ENCODE results near the gene SEC24C. TPM values are rescaled to one million over a fixed set of nuclear protein-coding genes. Genes with fewer than 3 reads are reported as not detected.
A peak's percentile ranks its signal among the peaks of the same experiment; 100 is the strongest.

SEC24C gene
- total RNA-seq, 5 donors from 2014 or later (not counting 1 experiment from before 2014, with no cell fraction given), result 77.7 to 107 (median 92.2) TPM

- no peaks in the 10 kb centered on the region for H3K9me3 ChIP-seq
- peaks cover 36% of the 10 kb centered on the region for H3K36me3 Mint-ChIP-seq
- H3K36me3 ChIP-seq (ENCODE audit: control insufficient read depth in 2 of 2, extremely low read depth in 1 of 2, insufficient read depth in 1 of 2, low read length in 1 of 2), result peaks cover 6 to 60% of the 10 kb centered on the region in 2 donors
- peak; percentile 72 to 75 (median 74) for ATAC-seq (replicated peaks in 1 of 4)
- peak overlapping the region; percentile 74 to 92 for H3K4me3 ChIP-seq (ENCODE audit: control insufficient read depth in 1 of 2, extremely low read depth in 1 of 2, low read length in 1 of 2)
- under 1% methylated on average over 100 of the region's 101 CpGs for WGBS (ENCODE audit: insufficient coverage)
- H3K4me1 ChIP-seq (ENCODE audit: control insufficient read depth in 1 of 2, extremely low read depth in 1 of 2, insufficient read depth in 2 of 2, low read length in 2 of 2), result peaks cover 25 to 56% of the 10 kb centered on the region in 2 experiments
- CTCF ChIA-PET, result interaction anchor here in 1 of 2 donors (0.6 to 4.1 kb wide), 5 partner anchors 10 to 107 kb away, joined by 4 to 35 read pairs (median 6); partner anchors contain the start of gene CHCHD1
- H3K27me3 ChIP-seq (replicated peaks in 1 of 2; ENCODE audit: control insufficient read depth in 2 of 2, extremely low read depth in 1 of 2, insufficient read depth in 2 of 2, low read length in 1 of 2), result no peaks in the 10 kb centered on the region
- H3K4me3 Mint-ChIP-seq, result peak overlapping the region; percentile 93 to 97 (median 94)
- H3K9me3 Mint-ChIP-seq, result no peaks in the 10 kb centered on the region
- DNase-seq, result peak; percentile 64 to 92 (median 74)
- POLR2A ChIA-PET, result interaction anchor here (0.7 to 3.4 kb wide), 5 partner anchors 10 to 29 kb away, joined by 3 to 15 read pairs (median 3); partner anchors contain the start of genes CHCHD1 (in 1 of the 2), SEC24C (in 1 of the 2) and ZSWIM8 (in 1 of the 2)
- H3K27ac Mint-ChIP-seq, result peak overlapping the region; percentile 94 to 95
- no peaks in the 10 kb centered on the region for H3K27me3 Mint-ChIP-seq
- H3K4me1 Mint-ChIP-seq, result peaks cover 57 to 67% (median 65%) of the 10 kb centered on the region in 3 donors
- peak overlapping the region; percentile 84 for H3K27ac ChIP-seq (ENCODE audit: low read length)
Measured at GRCh38 chr10:73772281-73773151, 28.3 kb downstream of the SEC24C start.

GRCh38 chr10:73773152-73773879, 29.1 kb downstream of the SEC24C start:
- peak overlapping the region; percentile 84 for H3K27ac ChIP-seq (ENCODE audit: low read length)
- CTCF ChIA-PET, result interaction anchor here in 1 of 2 donors (0.9 to 4.1 kb wide), 7 partner anchors 9 to 167 kb away, joined by 3 to 35 read pairs (median 5); partner anchors contain the start of gene CHCHD1
- H3K36me3 ChIP-seq (ENCODE audit: control insufficient read depth in 2 of 2, extremely low read depth in 1 of 2, insufficient read depth in 1 of 2, low read length in 1 of 2), result peaks cover 6 to 56% of the 10 kb centered on the region in 2 donors
- peak overlapping the region; percentile 94 to 95 for H3K27ac Mint-ChIP-seq
- H3K9me3 ChIP-seq, result no peaks in the 10 kb centered on the region
- H3K4me3 ChIP-seq (ENCODE audit: control insufficient read depth in 1 of 2, extremely low read depth in 1 of 2, low read length in 1 of 2), result peak overlapping the region; percentile 74 to 92
- ATAC-seq (replicated peaks in 1 of 4), result peak in 3 of 4 experiments; percentile 4 to 6 (median 5)
- peaks cover 57 to 66% (median 65%) of the 10 kb centered on the region in 3 donors for H3K4me1 Mint-ChIP-seq
- H3K36me3 Mint-ChIP-seq, result peaks cover 33% of the 10 kb centered on the region
- H3K27me3 ChIP-seq (replicated peaks in 1 of 2; ENCODE audit: control insufficient read depth in 2 of 2, extremely low read depth in 1 of 2, insufficient read depth in 2 of 2, low read length in 1 of 2), result no peaks in the 10 kb centered on the region
- peak overlapping the region; percentile 93 to 97 (median 94) for H3K4me3 Mint-ChIP-seq
- peaks cover 25 to 61% of the 10 kb centered on the region in 2 experiments for H3K4me1 ChIP-seq (ENCODE audit: control insufficient read depth in 1 of 2, extremely low read depth in 1 of 2, insufficient read depth in 2 of 2, low read length in 2 of 2)
- POLR2A ChIA-PET, result interaction anchor here (0.7 to 3.4 kb wide), 4 partner anchors 9 to 30 kb away, joined by 3 to 15 read pairs (median 8); partner anchors contain the start of genes CHCHD1 (in 1 of the 2) and SEC24C (in 1 of the 2)
- no peaks in the 10 kb centered on the region for H3K9me3 Mint-ChIP-seq
- no peaks in the 10 kb centered on the region for H3K27me3 Mint-ChIP-seq
- WGBS (ENCODE audit: insufficient coverage), result 10% methylated on average over 19 of the region's 29 CpGs
- peak in 4 of 35 experiments; percentile 16 to 39 (median 23) for DNase-seq

GRCh38 chr10:73774637-73775036, 30.5 kb downstream of the SEC24C start:
- Histone ChIP-seq H3K4me1 (ENCODE audit: control insufficient read depth in 1 of 2, extremely low read depth in 1 of 2, insufficient read depth in 2 of 2, low read length in 2 of 2) (peaks cover 18 to 50% of the 10 kb centered on the region in 2 experiments), H3K27me3 (replicated peaks in 1 of 2; ENCODE audit: control insufficient read depth in 2 of 2, extremely low read depth in 1 of 2, insufficient read depth in 2 of 2, low read length in 1 of 2) (no peaks in the 10 kb centered on the region), H3K4me3 (ENCODE audit: control insufficient read depth in 1 of 2, extremely low read depth in 1 of 2, low read length in 1 of 2) (peak overlapping the region in 1 of 2 donors; percentile 74), H3K36me3 (ENCODE audit: control insufficient read depth in 2 of 2, extremely low read depth in 1 of 2, insufficient read depth in 1 of 2, low read length in 1 of 2) (peaks cover 6 to 52% of the 10 kb centered on the region in 2 donors), H3K27ac (ENCODE audit: low read length) (no peak overlapping the region), H3K9me3 (no peaks in the 10 kb centered on the region)
- 17% methylated on average over 1 of the region's 5 CpGs for WGBS (ENCODE audit: insufficient coverage)
- no peaks in the 10 kb centered on the region for H3K9me3 Mint-ChIP-seq
- H3K36me3 Mint-ChIP-seq, result peaks cover 25% of the 10 kb centered on the region
- H3K27ac Mint-ChIP-seq, result peak overlapping the region; percentile 4 to 33
- peak overlapping the region; percentile 93 to 97 (median 94) for H3K4me3 Mint-ChIP-seq
- no peak for ATAC-seq (replicated peaks in 1 of 4)
- no peaks in the 10 kb centered on the region for H3K27me3 Mint-ChIP-seq
- POLR2A ChIA-PET, result no interaction called here
- H3K4me1 Mint-ChIP-seq, result peaks cover 46 to 55% (median 52%) of the 10 kb centered on the region in 3 donors
- CTCF ChIA-PET, result interaction anchor here (0.5 to 1.6 kb wide), 3 partner anchors 12 to 105 kb away, joined by 3 to 9 read pairs (median 4); no protein-coding TSS in a partner anchor
- DNase-seq, result peak in 14 of 35 experiments; percentile 18 to 64 (median 31)

- no peaks in the 10 kb centered on the region for H3K9me3 Mint-ChIP-seq
- H3K27ac ChIP-seq (ENCODE audit: low read length), result no peak overlapping the region
Measured at GRCh38 chr10:73779018-73779417, 34.8 kb downstream of the SEC24C start.

GRCh38 chr10:73779539-73780197, 35.5 kb downstream of the SEC24C start:
- no peak for DNase-seq
- Histone ChIP-seq H3K27ac (ENCODE audit: low read length) (no peak overlapping the region), H3K36me3 (ENCODE audit: control insufficient read depth in 2 of 2, extremely low read depth in 1 of 2, insufficient read depth in 1 of 2, low read length in 1 of 2) (peaks cover 0 to 38% of the 10 kb centered on the region in 2 donors), H3K27me3 (replicated peaks in 1 of 2; ENCODE audit: control insufficient read depth in 2 of 2, extremely low read depth in 1 of 2, insufficient read depth in 2 of 2, low read length in 1 of 2) (no peaks in the 10 kb centered on the region), H3K4me3 (ENCODE audit: control insufficient read depth in 1 of 2, extremely low read depth in 1 of 2, low read length in 1 of 2) (no peak overlapping the region), H3K9me3 (no peaks in the 10 kb centered on the region), H3K4me1 (ENCODE audit: control insufficient read depth in 1 of 2, extremely low read depth in 1 of 2, insufficient read depth in 2 of 2, low read length in 2 of 2) (peaks cover 28 to 53% of the 10 kb centered on the region in 2 experiments)
- Mint-ChIP-seq H3K9me3 (no peaks in the 10 kb centered on the region), H3K36me3 (peaks cover 13% of the 10 kb centered on the region), H3K27ac (peak overlapping the region; percentile 34 to 69), H3K4me1 (peaks cover 43 to 61% (median 56%) of the 10 kb centered on the region in 3 donors), H3K4me3 (peak overlapping the region; percentile 32 to 96 (median 43)), H3K27me3 (no peaks in the 10 kb centered on the region)
- no peak for ATAC-seq (replicated peaks in 1 of 4)
- CTCF ChIA-PET, result interaction anchor here (0.7 to 1.0 kb wide), 5 partner anchors 10 to 387 kb away, joined by 3 to 7 read pairs (median 4); no protein-coding TSS in a partner anchor
- POLR2A ChIA-PET, result interaction anchor here in 1 of 2 donors (0.6 kb wide), 1 partner anchor 20 kb away, joined by 3 read pairs; no protein-coding TSS in a partner anchor
- 63% methylated on average over 1 of the region's 3 CpGs for WGBS (ENCODE audit: insufficient coverage)

More at GRCh38 chr10:73779018-73779417, 34.8 kb downstream of the SEC24C start:
- CTCF ChIA-PET, result interaction anchor here (0.7 kb wide), 2 partner anchors 10 to 307 kb away, joined by 6 to 7 read pairs; no protein-coding TSS in a partner anchor
- Mint-ChIP-seq H3K4me1 (peaks cover 50 to 64% (median 62%) of the 10 kb centered on the region in 3 donors), H3K4me3 (no peak overlapping the region), H3K27me3 (no peaks in the 10 kb centered on the region), H3K36me3 (peaks cover 16% of the 10 kb centered on the region), H3K27ac (no peak overlapping the region)
- Histone ChIP-seq H3K27me3 (replicated peaks in 1 of 2; ENCODE audit: control insufficient read depth in 2 of 2, extremely low read depth in 1 of 2, insufficient read depth in 2 of 2, low read length in 1 of 2) (no peaks in the 10 kb centered on the region), H3K4me1 (ENCODE audit: control insufficient read depth in 1 of 2, extremely low read depth in 1 of 2, insufficient read depth in 2 of 2, low read length in 2 of 2) (peaks cover 33 to 60% of the 10 kb centered on the region in 2 experiments), H3K9me3 (no peaks in the 10 kb centered on the region), H3K4me3 (ENCODE audit: control insufficient read depth in 1 of 2, extremely low read depth in 1 of 2, low read length in 1 of 2) (no peak overlapping the region), H3K36me3 (ENCODE audit: control insufficient read depth in 2 of 2, extremely low read depth in 1 of 2, insufficient read depth in 1 of 2, low read length in 1 of 2) (peaks cover 0 to 39% of the 10 kb centered on the region in 2 donors)
- ATAC-seq (replicated peaks in 1 of 4) (no peak), DNase-seq (no peak)
- WGBS (ENCODE audit: insufficient coverage), result 100% methylated on average over 1 of the region's 5 CpGs
- POLR2A ChIA-PET, result interaction anchor here (0.5 to 0.7 kb wide), 4 partner anchors 22 to 377 kb away, joined by 3 to 4 read pairs (median 4); no protein-coding TSS in a partner anchor
